HG02610 (cell line): ENCODE results near the gene MYO1D.

Source experiments
- ATAC-seq: cut with Tn5 transposase; IDR thresholded peaks from one replicate; pipeline ENCODE4 v1.9.1; 2021; ENCODE audit warnings: mild to moderate bottlenecking, moderate library complexity; ENCODE audit not compliant: unreplicated experiment

MYO1D gene

GRCh38 chr17:32493976-32494513, 382.9 kb downstream of the MYO1D start:
- ATAC-seq = no peak

- no peak for ATAC-seq
Measured at GRCh38 chr17:32493571-32493970, 383.4 kb downstream of the MYO1D start.

GRCh38 chr17:32492648-32493289, 384.2 kb downstream of the MYO1D start:
- ATAC-seq = no peak

- no peak for ATAC-seq
Measured at GRCh38 chr17:32492264-32492589, 384.7 kb downstream of the MYO1D start.

GRCh38 chr17:32491371-32492263, 385.3 kb downstream of the MYO1D start:
- no peak for ATAC-seq

- no peak for ATAC-seq
Measured at GRCh38 chr17:32490101-32490482, 386.8 kb downstream of the MYO1D start.

GRCh38 chr17:32489320-32490100, 387.4 kb downstream of the MYO1D start:
- ATAC-seq = no peak

- no peak for ATAC-seq
Measured at GRCh38 chr17:32488604-32489180, 388.2 kb downstream of the MYO1D start.

- ATAC-seq = no peak
Measured at GRCh38 chr17:32488177-32488542, 388.8 kb downstream of the MYO1D start.

GRCh38 chr17:32487473-32488176, 389.3 kb downstream of the MYO1D start:
- ATAC-seq = peak; percentile 25

GRCh38 chr17:32486701-32487472, 390.0 kb downstream of the MYO1D start, which contains the start of gene CDK5R1:
Gene CDK5R1, plus strand, starts transcription at chr17:32486993. Its CDS starts 628 bp downstream, at chr17:32487621.
- ATAC-seq = peak; percentile 48

GRCh38 chr17:32486111-32486700, 390.7 kb downstream of the MYO1D start:
- ATAC-seq = peak; percentile 46

- no peak for ATAC-seq
Measured at GRCh38 chr17:32485261-32486110, 391.4 kb downstream of the MYO1D start.

GRCh38 chr17:32484628-32485027, 392.3 kb downstream of the MYO1D start:
- no peak for ATAC-seq

GRCh38 chr17:32484041-32484461, 392.9 kb downstream of the MYO1D start:
- ATAC-seq = no peak

GRCh38 chr17:32483451-32484019, 393.4 kb downstream of the MYO1D start:
- no peak for ATAC-seq

- no peak for ATAC-seq
Measured at GRCh38 chr17:32482568-32483320, 394.2 kb downstream of the MYO1D start.
